ENCODE measurements around the gene CORO2B. TPM values are rescaled to one million over a fixed set of nuclear protein-coding genes. Genes with fewer than 3 reads are reported as not detected.
"Not testable (repeated sequence)": the region's sequence is repeated elsewhere in the genome, so short reads cannot be mapped to it uniquely, and the experiment has no call there.

CORO2B gene
- total RNA-seq, 6 experiments from 2014 or later = 9.3 to 11.0 (median 9.9) TPM

- H3K4me1 Mint-ChIP-seq (ENCODE audit: low read depth) = no peaks in the 10 kb centered on the region; the same call in 1 of the 2 replicates
- DNase-seq = no peak
- H3K9me3 Mint-ChIP-seq = no peaks in the 10 kb centered on the region
- H3K27ac Mint-ChIP-seq = no peak overlapping the region
- H3K27me3 Mint-ChIP-seq (ENCODE audit: insufficient read depth) = peaks cover 28% of the 10 kb centered on the region
- TF ChIP-seq CTCF (IDR thresholded peaks at IDR 0.05) = no peak
- H3K36me3 Mint-ChIP-seq (ENCODE audit: low read depth) = no peaks in the 10 kb centered on the region
- no peak overlapping the region for H3K4me3 Mint-ChIP-seq
Observed at GRCh38 chr15:68743256-68743655, 164.5 kb downstream of the CORO2B start.

- Mint-ChIP-seq H3K9me3 (no peaks in the 10 kb centered on the region), H3K4me3 (no peak overlapping the region), H3K4me1 (ENCODE audit: low read depth) (no peaks in the 10 kb centered on the region), H3K36me3 (ENCODE audit: low read depth) (no peaks in the 10 kb centered on the region), H3K27me3 (ENCODE audit: insufficient read depth) (peaks cover 20% of the 10 kb centered on the region), H3K27ac (no peak overlapping the region)
- no peak for TF ChIP-seq CTCF (IDR thresholded peaks at IDR 0.05)
- no peak for DNase-seq
Observed at GRCh38 chr15:68749365-68749764, 170.6 kb downstream of the CORO2B start.

GRCh38 chr15:68749793-68750192 is 171.0 kb downstream of the CORO2B start:
- H3K4me3 Mint-ChIP-seq = no peak overlapping the region
- peaks cover 24% of the 10 kb centered on the region for H3K27me3 Mint-ChIP-seq (ENCODE audit: insufficient read depth)
- no peak for TF ChIP-seq CTCF (IDR thresholded peaks at IDR 0.05)
- no peak for DNase-seq
- H3K9me3 Mint-ChIP-seq = no peaks in the 10 kb centered on the region
- no peaks in the 10 kb centered on the region for H3K36me3 Mint-ChIP-seq (ENCODE audit: low read depth)
- no peaks in the 10 kb centered on the region for H3K4me1 Mint-ChIP-seq (ENCODE audit: low read depth)
- H3K27ac Mint-ChIP-seq = no peak overlapping the region

GRCh38 chr15:68751622-68752021 is 172.8 kb downstream of the CORO2B start:
- Mint-ChIP-seq H3K36me3 (ENCODE audit: low read depth) (no peaks in the 10 kb centered on the region), H3K4me3 (no peak overlapping the region), H3K4me1 (ENCODE audit: low read depth) (no peaks in the 10 kb centered on the region), H3K27ac (no peak overlapping the region), H3K27me3 (ENCODE audit: insufficient read depth) (peaks cover 24% of the 10 kb centered on the region), H3K9me3 (no peaks in the 10 kb centered on the region)
- DNase-seq = no peak
- TF ChIP-seq CTCF (IDR thresholded peaks at IDR 0.05) = no peak

GRCh38 chr15:68755731-68756130 is 176.9 kb downstream of the CORO2B start:
- Mint-ChIP-seq H3K27ac (no peak overlapping the region), H3K4me1 (ENCODE audit: low read depth) (no peaks in the 10 kb centered on the region), H3K4me3 (no peak overlapping the region), H3K27me3 (ENCODE audit: insufficient read depth) (peaks cover 21% of the 10 kb centered on the region), H3K9me3 (no peaks in the 10 kb centered on the region), H3K36me3 (ENCODE audit: low read depth) (no peaks in the 10 kb centered on the region)
- no peak for TF ChIP-seq CTCF (IDR thresholded peaks at IDR 0.05)
- no peak for DNase-seq

GRCh38 chr15:68759982-68760579 is 181.3 kb downstream of the CORO2B start:
- not testable (repeated sequence) for H3K36me3 Mint-ChIP-seq (ENCODE audit: low read depth); H3K4me1 Mint-ChIP-seq (ENCODE audit: low read depth); H3K9me3 Mint-ChIP-seq; H3K4me3 Mint-ChIP-seq; DNase-seq; H3K27ac Mint-ChIP-seq
- H3K27me3 Mint-ChIP-seq (ENCODE audit: insufficient read depth) = peaks cover 11% of the 10 kb centered on the region
